Endothelial cell of umbilical vein (primary cell): ENCODE results near the gene RAB25.

Source experiments
- GATA2 ChIP-seq: IDR thresholded peaks from 2 replicates; pipeline ENCODE4 v1.7.0; 2011; ENCODE audit warnings: low read depth, mild to moderate bottlenecking, moderate library complexity, mixed read lengths, low read length; ENCODE audit not compliant: insufficient read length, insufficient read depth
- TF ChIP-seq, protein P1 (sequence below), 2 donors: IDR thresholded peaks; 1 replicate in 1 of 2; 2 replicates in 1 of 2; pipeline ENCODE4 v1.5.1; 2011; ENCODE audit warnings: low read length in 2 of 2, mild to moderate bottlenecking in 2 of 2, moderate library complexity in 2 of 2, control low read depth in 1 of 2, inconsistent platforms in 1 of 2, low read depth in 1 of 2; ENCODE audit not compliant: insufficient read depth in 1 of 2; ENCODE audit errors: extremely low read depth in 1 of 2

DNA sequence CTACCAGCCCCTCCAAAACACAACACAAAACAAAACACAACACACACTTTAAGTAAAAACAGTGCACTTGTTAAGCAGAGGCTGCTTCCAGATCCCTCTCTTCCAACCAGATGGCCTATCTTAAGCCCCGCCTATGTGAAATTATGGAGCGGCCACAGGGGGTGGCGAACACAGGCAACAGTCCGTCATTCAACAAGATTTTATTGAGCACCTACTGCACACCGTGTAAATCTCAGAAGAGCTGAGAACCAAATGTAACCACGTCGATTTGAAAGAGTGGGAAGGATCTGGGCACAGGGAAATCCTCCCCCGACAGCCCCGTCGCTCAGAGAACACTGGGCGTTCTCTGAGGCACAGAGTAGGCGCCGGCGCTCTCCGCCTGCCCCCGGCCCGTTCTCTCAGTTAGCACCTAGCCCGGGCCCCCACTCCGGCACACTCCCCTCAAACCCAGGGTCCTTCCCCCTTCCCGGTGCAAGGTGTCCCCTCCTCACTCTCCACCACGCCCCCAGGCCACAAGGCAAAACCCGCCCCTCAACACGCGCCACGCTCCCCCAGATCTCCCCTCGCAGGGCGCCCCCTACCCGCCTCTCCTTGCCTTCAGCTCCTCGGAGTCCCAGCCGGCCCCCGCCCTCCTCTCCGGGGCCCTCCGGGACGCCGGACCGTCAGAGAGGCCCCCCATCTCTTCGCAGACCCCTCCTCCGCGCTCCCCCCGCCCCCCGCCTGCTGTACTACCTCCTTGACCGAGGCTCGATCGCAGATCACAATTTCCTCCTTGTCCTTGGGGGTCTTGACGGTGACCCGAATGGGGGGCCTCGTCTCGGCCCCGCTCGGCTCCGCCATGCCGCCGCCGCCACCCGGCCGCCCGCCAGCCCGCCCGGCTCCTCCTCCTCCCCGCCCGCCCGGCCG, 7.8 kb upstream of the RAB25 start:
- TF ChIP-seq, protein P1, sequence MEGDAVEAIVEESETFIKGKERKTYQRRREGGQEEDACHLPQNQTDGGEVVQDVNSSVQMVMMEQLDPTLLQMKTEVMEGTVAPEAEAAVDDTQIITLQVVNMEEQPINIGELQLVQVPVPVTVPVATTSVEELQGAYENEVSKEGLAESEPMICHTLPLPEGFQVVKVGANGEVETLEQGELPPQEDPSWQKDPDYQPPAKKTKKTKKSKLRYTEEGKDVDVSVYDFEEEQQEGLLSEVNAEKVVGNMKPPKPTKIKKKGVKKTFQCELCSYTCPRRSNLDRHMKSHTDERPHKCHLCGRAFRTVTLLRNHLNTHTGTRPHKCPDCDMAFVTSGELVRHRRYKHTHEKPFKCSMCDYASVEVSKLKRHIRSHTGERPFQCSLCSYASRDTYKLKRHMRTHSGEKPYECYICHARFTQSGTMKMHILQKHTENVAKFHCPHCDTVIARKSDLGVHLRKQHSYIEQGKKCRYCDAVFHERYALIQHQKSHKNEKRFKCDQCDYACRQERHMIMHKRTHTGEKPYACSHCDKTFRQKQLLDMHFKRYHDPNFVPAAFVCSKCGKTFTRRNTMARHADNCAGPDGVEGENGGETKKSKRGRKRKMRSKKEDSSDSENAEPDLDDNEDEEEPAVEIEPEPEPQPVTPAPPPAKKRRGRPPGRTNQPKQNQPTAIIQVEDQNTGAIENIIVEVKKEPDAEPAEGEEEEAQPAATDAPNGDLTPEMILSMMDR (IDR thresholded peaks at IDR 0.05; ENCODE audit: extremely low read depth in 1 of 2, insufficient read depth in 1 of 2, low read depth in 1 of 2, low read length in 2 of 2), result peak; percentile 19 to 63
- no peak for TF ChIP-seq GATA2
